Bronchial smooth muscle cell (primary cell): ENCODE measurements around the gene DCP1A. TPM values are rescaled to one million over a fixed set of nuclear protein-coding genes. Genes with fewer than 3 reads are reported as not detected.

Experiments used
- total RNA-seq: library from RNA; depleted of rRNA; stranded (reverse); fragments of >200 nt; gene quantifications from 2 replicates; pipeline ENCODE4 v1.2.1, GENCODE V29; 2014

The DCP1A gene
- 6.3 and 13.0 TPM in 2 replicates for total RNA-seq

GRCh38 chr3:53347261-53348064 lies at the start of gene DCP1A:
DCP1A (minus strand) TSS chr3:53347543; CDS start chr3:53347517, 26 bp downstream.

GRCh38 chr3:53255775-53256703 lies 91.3 kb downstream of the DCP1A start, which contains the start of gene TKT:
TKT (minus strand) TSS chr3:53256022; CDS start chr3:53255942, 80 bp downstream.

Other genes starting within 250 kb of the DCP1A start
- gene RFT1, start 217.1 kb downstream of the DCP1A start, total RNA-seq = 7.3 and 8.7 TPM in 2 replicates
- 2.4 and 3.6 TPM in 2 replicates for gene PRKCD, start 186.3 kb downstream of the DCP1A start, total RNA-seq
- gene TKT, start 91.5 kb downstream of the DCP1A start, total RNA-seq = 608 and 951 TPM in 2 replicates
- gene CACNA1D, start 147.1 kb upstream of the DCP1A start, total RNA-seq = 0.32 and 0.34 TPM in 2 replicates